Activated CD8-positive, alpha-beta T cell treated with anti-CD3 and anti-CD28 coated beads, Interleukin-2, amount 10 ng/mL, durations not matched to agents 7 days and 5 days (primary cell): ENCODE data around the gene SMYD3. TPM values are rescaled to one million over a fixed set of nuclear protein-coding genes. Genes with fewer than 3 reads are reported as not detected.

ENCODE experiments used
- ATAC-seq: fragments of 150-1000 bp; cut with Tn5 transposase; one replicate; pipeline ENCODE4 v1.10.0; 2021; ENCODE audit warnings: moderate library complexity
- CTCF ChIA-PET: fragments of 350-600 bp; sonication (Branson Sonifier 250); formaldehyde crosslinking; loops from one replicate; lab custom pipeline; 2021; ENCODE audit warnings: antibody characterized with exemption; lab: Charles Lee
- POLR2A ChIA-PET: fragments of 350-600 bp; sonication (Branson Sonifier 250); formaldehyde crosslinking; loops from one replicate; lab custom pipeline; 2021; ENCODE audit warnings: antibody characterized with exemption; lab: Charles Lee
- DNase-seq: peaks from one replicate; pipeline ENCODE4 v3.0.0-alpha.2; 2020
- H3K27ac Mint-ChIP-seq: one replicate; pipeline ENCODE4 v1.8.0; 2021; ENCODE audit warnings: mild to moderate bottlenecking, mixed read lengths
- H3K27me3 Mint-ChIP-seq: one replicate; pipeline ENCODE4 v1.8.0; 2021; ENCODE audit warnings: low read depth, mixed read lengths
- H3K36me3 Mint-ChIP-seq: one replicate; pipeline ENCODE4 v1.8.0; 2021; ENCODE audit warnings: low read depth, mixed read lengths
- H3K4me1 Mint-ChIP-seq: one replicate; pipeline ENCODE4 v1.8.0; 2021; ENCODE audit warnings: low read depth, mixed read lengths
- H3K4me3 Mint-ChIP-seq: one replicate; pipeline ENCODE4 v1.8.0; 2021; ENCODE audit warnings: mild to moderate bottlenecking, mixed read lengths
- H3K9me3 Mint-ChIP-seq: one replicate; pipeline ENCODE4 v1.8.0; 2022; ENCODE audit warnings: mixed read lengths; ENCODE audit not compliant: insufficient read depth
- total RNA-seq, 2 experiments: library from RNA; stranded (reverse); gene quantifications; one replicate each; pipeline ENCODE4 v1.2.3, GENCODE V29; 2021

Gene SMYD3
- total RNA-seq, 2 experiments from 2014 or later, result 22.7 to 23.2 TPM

DNA sequence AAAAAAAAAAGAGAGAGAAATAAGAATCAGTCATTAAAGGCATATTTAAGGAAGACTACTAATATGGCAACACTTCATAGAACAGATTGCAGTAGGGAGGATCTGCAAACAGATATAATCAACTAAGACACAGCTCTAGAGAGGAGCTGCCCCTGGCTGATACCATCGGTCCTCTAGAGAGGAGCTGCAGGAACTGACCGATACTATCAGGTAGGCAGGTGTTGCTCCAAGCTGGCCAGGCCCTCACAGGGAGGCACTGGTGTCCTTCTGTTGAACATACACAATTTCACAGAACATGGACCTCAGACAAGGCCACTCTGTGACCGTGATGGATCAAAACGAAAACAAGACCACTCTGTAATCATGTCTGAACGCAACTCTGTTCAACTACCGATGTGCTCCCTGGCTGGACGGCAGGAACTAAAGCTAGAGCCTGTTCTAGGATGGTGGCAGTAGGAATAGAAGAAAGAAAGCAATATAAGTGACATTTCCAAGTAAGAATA, 15.5 kb downstream of the SMYD3 start:
- H3K27me3 Mint-ChIP-seq, result no peaks in the 10 kb centered on the region
- peaks cover 4% of the 10 kb centered on the region for H3K9me3 Mint-ChIP-seq
- no peak for DNase-seq
- H3K4me3 Mint-ChIP-seq, result no peak overlapping the region
- ATAC-seq, result no peak
- no peak overlapping the region for H3K27ac Mint-ChIP-seq
- peaks cover 1% of the 10 kb centered on the region for H3K36me3 Mint-ChIP-seq
- no peaks in the 10 kb centered on the region for H3K4me1 Mint-ChIP-seq
- ChIA-PET CTCF (interaction anchor here (0.7 to 3.0 kb wide), 4 partner anchors 9 to 1338 kb away, joined by 3 to 8 read pairs (median 3); no protein-coding TSS in a partner anchor), POLR2A (no interaction called here)

GRCh38 chr1:246488674-246489073, 18.4 kb downstream of the SMYD3 start:
- no peak for DNase-seq
- Mint-ChIP-seq H3K27me3 (no peaks in the 10 kb centered on the region), H3K4me3 (no peak overlapping the region), H3K27ac (no peak overlapping the region), H3K36me3 (peaks cover 1% of the 10 kb centered on the region), H3K4me1 (peaks cover under 1% of the 10 kb centered on the region), H3K9me3 (peaks cover 4% of the 10 kb centered on the region)
- CTCF ChIA-PET, result interaction anchor here (1.4 kb wide), 1 partner anchor 9 kb away, joined by 4 read pairs; no protein-coding TSS in a partner anchor
- no peak for ATAC-seq
- POLR2A ChIA-PET, result no interaction called here

GRCh38 chr1:246483569-246483933, 23.5 kb downstream of the SMYD3 start:
- CTCF ChIA-PET, result interaction anchor here (1.5 kb wide), 2 partner anchors 8 to 15 kb away, joined by 3 to 6 read pairs; no protein-coding TSS in a partner anchor
- POLR2A ChIA-PET, result no interaction called here
- ATAC-seq (no peak), DNase-seq (no peak)
- Mint-ChIP-seq H3K36me3 (peaks cover 1% of the 10 kb centered on the region), H3K4me3 (no peak overlapping the region), H3K27ac (no peak overlapping the region), H3K4me1 (peaks cover 10% of the 10 kb centered on the region), H3K9me3 (peaks cover 4% of the 10 kb centered on the region), H3K27me3 (no peaks in the 10 kb centered on the region)

GRCh38 chr1:246482805-246483568, 24.1 kb downstream of the SMYD3 start:
- no peak for DNase-seq
- Mint-ChIP-seq H3K36me3 (peaks cover 1% of the 10 kb centered on the region), H3K4me3 (no peak overlapping the region), H3K27me3 (no peaks in the 10 kb centered on the region), H3K9me3 (peaks cover 2% of the 10 kb centered on the region), H3K27ac (no peak overlapping the region), H3K4me1 (peaks cover 10% of the 10 kb centered on the region)
- ChIA-PET POLR2A (no interaction called here), CTCF (interaction anchor here (0.8 to 1.5 kb wide), 3 partner anchors 9 to 15 kb away, joined by 3 to 6 read pairs (median 3); no protein-coding TSS in a partner anchor)
- ATAC-seq, result no peak

DNA sequence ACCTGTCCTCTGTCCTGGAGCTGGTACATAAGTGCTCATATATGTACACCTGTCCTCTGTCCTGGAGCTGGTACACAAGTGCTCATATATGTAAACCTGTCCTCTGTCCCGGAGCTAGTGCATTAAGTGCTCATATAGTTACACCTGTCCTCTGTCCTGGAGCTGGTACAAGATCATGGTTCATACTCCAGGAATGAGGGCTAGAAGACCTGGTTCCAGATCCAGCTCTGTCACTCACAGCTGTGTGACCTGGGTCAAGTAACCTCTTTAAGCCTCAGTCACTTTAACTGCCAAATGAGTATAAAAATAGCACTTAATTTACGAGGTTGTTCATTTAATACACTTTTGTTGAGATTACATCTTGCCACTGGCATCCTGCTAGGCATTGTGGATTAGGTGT, 28.0 kb downstream of the SMYD3 start:
- ATAC-seq (no peak), DNase-seq (no peak)
- POLR2A ChIA-PET, result no interaction called here
- peaks cover 10% of the 10 kb centered on the region for H3K4me1 Mint-ChIP-seq
- H3K9me3 Mint-ChIP-seq, result no peaks in the 10 kb centered on the region
- H3K4me3 Mint-ChIP-seq, result no peak overlapping the region
- CTCF ChIA-PET, result no interaction called here
- H3K27me3 Mint-ChIP-seq, result no peaks in the 10 kb centered on the region
- H3K36me3 Mint-ChIP-seq, result no peaks in the 10 kb centered on the region
- no peak overlapping the region for H3K27ac Mint-ChIP-seq

GRCh38 chr1:246477634-246478033, 29.4 kb downstream of the SMYD3 start:
- Mint-ChIP-seq H3K27me3 (no peaks in the 10 kb centered on the region), H3K4me1 (no peaks in the 10 kb centered on the region), H3K27ac (no peak overlapping the region), H3K9me3 (no peaks in the 10 kb centered on the region), H3K36me3 (no peaks in the 10 kb centered on the region), H3K4me3 (no peak overlapping the region)
- DNase-seq (no peak), ATAC-seq (no peak)
- POLR2A ChIA-PET, result no interaction called here
- CTCF ChIA-PET, result no interaction called here

DNA sequence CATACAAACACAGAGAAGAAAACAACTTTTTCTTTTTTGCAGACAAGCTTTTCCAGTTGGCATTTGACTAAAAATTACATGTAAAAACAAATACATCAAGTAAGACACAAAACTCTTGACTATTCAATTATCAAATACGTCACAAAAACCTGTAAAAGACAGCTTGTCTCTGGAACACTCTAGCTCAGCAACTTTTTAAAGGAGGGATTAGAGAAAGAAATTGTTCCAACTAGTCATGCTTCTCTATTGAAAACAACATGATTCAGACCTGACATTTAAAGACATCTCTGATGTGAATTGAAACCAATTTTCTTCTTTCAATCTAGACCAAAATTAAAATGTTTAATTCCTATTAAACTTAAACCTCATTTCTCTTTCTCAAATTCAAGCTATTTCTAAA, 30.3 kb downstream of the SMYD3 start:
- Mint-ChIP-seq H3K36me3 (no peaks in the 10 kb centered on the region), H3K9me3 (no peaks in the 10 kb centered on the region), H3K4me3 (no peak overlapping the region), H3K4me1 (peaks cover 3% of the 10 kb centered on the region), H3K27ac (no peak overlapping the region), H3K27me3 (no peaks in the 10 kb centered on the region)
- DNase-seq, result no peak
- no peak for ATAC-seq
- CTCF ChIA-PET, result no interaction called here
- POLR2A ChIA-PET, result no interaction called here

DNA sequence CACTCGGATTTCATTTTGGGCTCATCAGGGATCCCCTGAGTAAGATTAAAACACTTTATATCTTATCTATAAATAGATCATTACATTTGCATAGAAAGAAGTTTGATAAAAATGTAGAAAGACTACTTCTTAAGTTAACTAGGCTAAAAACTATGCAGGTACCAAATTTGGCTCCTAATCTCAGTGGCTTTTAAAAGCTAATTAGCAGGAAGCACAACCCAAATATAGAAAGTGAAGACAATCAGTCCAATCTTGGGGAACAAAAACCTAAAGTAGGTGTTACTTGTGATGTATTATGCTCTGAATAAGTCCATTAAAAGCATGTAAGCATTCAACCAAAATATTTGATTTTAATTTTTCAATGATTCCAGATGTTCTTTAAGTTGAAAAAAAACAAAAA, 35.4 kb downstream of the SMYD3 start:
- Mint-ChIP-seq H3K4me3 (no peak overlapping the region), H3K27ac (no peak overlapping the region), H3K27me3 (no peaks in the 10 kb centered on the region), H3K9me3 (no peaks in the 10 kb centered on the region), H3K36me3 (no peaks in the 10 kb centered on the region), H3K4me1 (peaks cover 3% of the 10 kb centered on the region)
- no peak for ATAC-seq
- ChIA-PET CTCF (no interaction called here), POLR2A (no interaction called here)
- no peak for DNase-seq

GRCh38 chr1:246470585-246470984, 36.5 kb downstream of the SMYD3 start:
- H3K4me3 Mint-ChIP-seq, result no peak overlapping the region
- ChIA-PET CTCF (no interaction called here), POLR2A (no interaction called here)
- ATAC-seq (no peak), DNase-seq (no peak)
- no peaks in the 10 kb centered on the region for H3K9me3 Mint-ChIP-seq
- no peaks in the 10 kb centered on the region for H3K27me3 Mint-ChIP-seq
- H3K36me3 Mint-ChIP-seq, result no peaks in the 10 kb centered on the region
- peaks cover 3% of the 10 kb centered on the region for H3K4me1 Mint-ChIP-seq
- no peak overlapping the region for H3K27ac Mint-ChIP-seq

DNA sequence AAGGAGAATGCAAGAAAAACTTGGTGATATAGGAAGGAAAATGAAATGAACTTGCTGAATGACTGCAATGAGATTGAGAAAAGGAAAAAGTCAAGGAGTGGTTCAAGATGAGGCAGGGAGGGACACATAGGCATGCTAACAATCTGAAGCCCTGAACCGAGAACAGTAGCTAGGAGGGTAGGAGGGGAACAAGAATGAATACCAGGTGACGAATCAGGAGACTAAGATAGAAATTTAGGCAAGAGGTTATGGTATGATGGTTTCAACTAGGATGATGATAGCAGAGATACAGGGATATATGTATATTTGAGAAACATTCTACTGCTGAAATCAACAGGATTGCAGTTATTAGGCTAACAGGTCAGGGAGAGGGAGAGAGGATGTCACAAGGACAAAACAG, 44.1 kb downstream of the SMYD3 start:
- Mint-ChIP-seq H3K27ac (no peak overlapping the region), H3K36me3 (peaks cover 2% of the 10 kb centered on the region), H3K4me1 (peaks cover 6% of the 10 kb centered on the region), H3K4me3 (no peak overlapping the region), H3K27me3 (no peaks in the 10 kb centered on the region), H3K9me3 (no peaks in the 10 kb centered on the region)
- DNase-seq, result no peak
- ChIA-PET CTCF (no interaction called here), POLR2A (no interaction called here)
- no peak for ATAC-seq

DNA sequence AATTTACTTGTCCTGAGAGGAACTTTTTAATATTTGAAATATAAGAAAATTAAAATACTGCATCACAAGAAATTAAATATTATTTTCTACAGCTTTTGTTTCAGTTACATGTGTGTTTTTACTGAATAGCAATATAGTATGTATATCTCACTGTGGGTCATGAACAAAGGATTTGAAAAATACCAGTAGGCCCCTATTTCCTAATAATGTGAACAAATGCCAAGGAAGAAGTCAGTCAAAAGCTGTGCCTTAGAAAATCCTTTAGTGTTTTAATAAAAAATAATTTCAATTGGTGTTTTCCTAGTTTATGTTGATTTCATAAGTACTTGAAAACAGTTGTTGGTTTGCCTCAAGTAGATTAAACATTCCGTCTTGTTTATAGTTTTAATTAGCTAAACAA, 46.7 kb downstream of the SMYD3 start:
- ATAC-seq, result no peak
- H3K27me3 Mint-ChIP-seq, result no peaks in the 10 kb centered on the region
- no peak overlapping the region for H3K4me3 Mint-ChIP-seq
- ChIA-PET CTCF (interaction anchor here (1.2 kb wide), 1 partner anchor 9 kb away, joined by 3 read pairs; no protein-coding TSS in a partner anchor), POLR2A (no interaction called here)
- no peaks in the 10 kb centered on the region for H3K9me3 Mint-ChIP-seq
- no peak overlapping the region for H3K27ac Mint-ChIP-seq
- peaks cover 6% of the 10 kb centered on the region for H3K4me1 Mint-ChIP-seq
- no peak for DNase-seq
- H3K36me3 Mint-ChIP-seq, result peaks cover 3% of the 10 kb centered on the region

DNA sequence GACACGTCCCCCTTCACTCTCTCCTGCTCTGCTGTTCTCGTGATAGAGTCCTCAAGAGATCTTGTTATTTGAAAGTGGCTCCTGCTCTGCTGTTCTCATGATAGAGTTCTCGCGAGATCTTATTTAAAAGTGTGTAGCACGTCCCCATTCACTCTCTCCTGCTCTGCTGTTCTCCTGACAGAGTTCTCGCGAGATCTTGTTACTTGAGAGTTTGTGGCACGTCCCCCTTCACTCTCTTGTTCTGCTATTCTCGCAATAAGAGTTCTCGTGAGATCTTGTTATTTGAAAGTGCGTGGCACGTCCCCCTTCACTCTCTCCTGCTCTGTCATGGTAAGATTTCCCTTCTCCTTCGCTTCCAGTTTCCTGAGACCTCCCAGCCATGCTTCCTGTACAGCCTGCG, 47.9 kb downstream of the SMYD3 start:
- Mint-ChIP-seq H3K27me3 (no peaks in the 10 kb centered on the region), H3K27ac (no peak overlapping the region), H3K9me3 (no peaks in the 10 kb centered on the region), H3K4me1 (peaks cover 6% of the 10 kb centered on the region), H3K4me3 (no peak overlapping the region), H3K36me3 (peaks cover 3% of the 10 kb centered on the region)
- ChIA-PET CTCF (no interaction called here), POLR2A (no interaction called here)
- DNase-seq, result no peak
- no peak for ATAC-seq
